Mesenteric fat pad (tissue), 1 donor: ENCODE data around the gene RCVRN. TPM values are rescaled to one million over a fixed set of nuclear protein-coding genes. Genes with fewer than 3 reads are reported as not detected.

Source experiments
- DNase-seq: peaks from one replicate; pipeline ENCODE4 v3.0.0-alpha.2; 2020; ENCODE audit warnings: low spot score
- total RNA-seq: library from RNA; stranded (reverse); fragmentation: NEBNext Ultra II Directional; extraction: Animal tissue kit (Norgen Biotek cat#: 25700); gene quantifications from one replicate; pipeline ENCODE4 v1.2.1, GENCODE V29; 2021
- donor health status: DM: yes; HTN: yes; CAD: no.

Gene RCVRN
- total RNA-seq, 1 donor from 2014 or later, result 0.67 TPM

- DNase-seq, result no peak
Observed at GRCh38 chr17:9859781-9860180, 45.3 kb downstream of the RCVRN start.

- DNase-seq, result no peak
Observed at GRCh38 chr17:9855036-9855435, 50.0 kb downstream of the RCVRN start.

DNA sequence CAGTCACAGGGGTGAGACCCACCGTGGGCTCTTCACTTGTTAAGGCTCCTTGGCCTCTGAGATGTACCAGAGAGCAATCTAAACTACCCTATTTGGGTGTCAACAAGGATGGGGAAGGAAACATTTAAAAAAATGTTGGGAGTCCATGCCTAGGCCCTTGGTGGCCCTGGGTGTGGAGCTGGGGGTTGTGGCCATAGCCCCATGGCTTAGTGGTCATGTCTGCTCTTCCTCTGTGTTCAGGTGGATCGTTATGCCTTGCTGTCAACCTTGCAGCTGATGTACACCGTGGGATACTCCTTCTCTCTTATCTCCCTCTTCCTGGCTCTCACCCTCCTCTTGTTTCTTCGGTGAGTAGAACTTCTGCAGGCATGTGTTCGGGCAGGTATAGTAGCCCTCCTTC is 50.8 kb downstream of the RCVRN start:
- DNase-seq, result no peak

- DNase-seq, result no peak
Observed at GRCh38 chr17:9850151-9850550, 54.9 kb downstream of the RCVRN start.

Other genes with a start within 250 kb of the RCVRN start
- gene DHRS7C, start 113.7 kb downstream of the RCVRN start, total RNA-seq, result not detected
- not detected for gene GSG1L2, start 83.2 kb downstream of the RCVRN start, total RNA-seq
- gene GLP2R, start 79.3 kb downstream of the RCVRN start, total RNA-seq, result 6.7 TPM